Right forelimb (tissue), 1 donor: ENCODE results near the gene TBC1D3K.
"Not testable (repeated sequence)": the region's sequence is repeated elsewhere in the genome, so short reads cannot be mapped to it uniquely, and the experiment has no call there.

Experiments
- DNase-seq: peaks from one replicate; pipeline ENCODE4 v3.0.0-alpha.2; 2018

TBC1D3K gene

GRCh38 chr17:37924115-37924514 is at the start of gene TBC1D3K:
Gene TBC1D3K (plus strand): TSS chr17:37924415. CDS start chr17:37926000, 1,585 bp downstream.
- not testable (repeated sequence) for DNase-seq

GRCh38 chr17:37884516-37884915 is 39.7 kb upstream of the TBC1D3K start:
- DNase-seq = no peak

GRCh38 chr17:37885136-37885535 is 39.1 kb upstream of the TBC1D3K start:
- DNase-seq = no peak

- DNase-seq = no peak
These were observed 35.3 kb upstream of the TBC1D3K start for GRCh38 chr17:37888881-37889280.

- DNase-seq = not testable (repeated sequence)
These were observed 27.3 kb upstream of the TBC1D3K start for GRCh38 chr17:37896961-37897360.
